ENCODE results near the gene IBA57. TPM values are rescaled to one million over a fixed set of nuclear protein-coding genes. Genes with fewer than 3 reads are reported as not detected.
A peak's percentile ranks its signal among the peaks of the same experiment; 100 is the strongest.

IBA57 gene
- total RNA-seq, 2 experiments from 2014 or later, result 9.1 to 9.9 TPM

DNA sequence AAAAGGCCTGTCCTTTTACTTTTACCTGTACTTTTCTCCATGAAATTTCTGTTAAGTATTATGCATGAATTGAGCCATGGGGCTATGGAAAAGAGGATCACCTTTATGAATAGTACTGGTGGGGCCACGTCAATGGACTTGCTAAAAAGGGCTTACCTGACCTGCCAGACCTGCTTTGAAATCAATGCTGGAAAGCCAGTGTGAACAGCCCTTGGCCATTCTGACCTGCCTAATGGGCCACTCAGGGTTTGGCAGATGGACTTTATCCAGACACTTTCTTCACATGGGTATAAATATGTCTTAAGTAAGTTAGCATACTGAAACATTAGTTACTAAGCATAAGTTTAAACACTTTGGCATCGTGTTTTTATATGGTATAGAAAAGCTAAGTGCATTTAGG is 33.8 kb upstream of the IBA57 start:
- no peak for TF ChIP-seq EZH2phosphoT487 (IDR thresholded peaks at IDR 0.05; ENCODE audit: borderline replicate concordance, low read depth, low read length)
- TF ChIP-seq, protein P1, sequence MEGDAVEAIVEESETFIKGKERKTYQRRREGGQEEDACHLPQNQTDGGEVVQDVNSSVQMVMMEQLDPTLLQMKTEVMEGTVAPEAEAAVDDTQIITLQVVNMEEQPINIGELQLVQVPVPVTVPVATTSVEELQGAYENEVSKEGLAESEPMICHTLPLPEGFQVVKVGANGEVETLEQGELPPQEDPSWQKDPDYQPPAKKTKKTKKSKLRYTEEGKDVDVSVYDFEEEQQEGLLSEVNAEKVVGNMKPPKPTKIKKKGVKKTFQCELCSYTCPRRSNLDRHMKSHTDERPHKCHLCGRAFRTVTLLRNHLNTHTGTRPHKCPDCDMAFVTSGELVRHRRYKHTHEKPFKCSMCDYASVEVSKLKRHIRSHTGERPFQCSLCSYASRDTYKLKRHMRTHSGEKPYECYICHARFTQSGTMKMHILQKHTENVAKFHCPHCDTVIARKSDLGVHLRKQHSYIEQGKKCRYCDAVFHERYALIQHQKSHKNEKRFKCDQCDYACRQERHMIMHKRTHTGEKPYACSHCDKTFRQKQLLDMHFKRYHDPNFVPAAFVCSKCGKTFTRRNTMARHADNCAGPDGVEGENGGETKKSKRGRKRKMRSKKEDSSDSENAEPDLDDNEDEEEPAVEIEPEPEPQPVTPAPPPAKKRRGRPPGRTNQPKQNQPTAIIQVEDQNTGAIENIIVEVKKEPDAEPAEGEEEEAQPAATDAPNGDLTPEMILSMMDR (conservative IDR thresholded peaks at IDR 0.05; ENCODE audit: low read length), result no peak
- intact Hi-C loops (cut with micrococcal nuclease; ENCODE audit: unreplicated experiment), result loop anchor here (1.0 to 10.0 kb wide), 5 partner anchors 35 to 384 kb away; partner anchors contain the start of gene TRIM11
- no peaks in the 10 kb centered on the region for H4K20me1 ChIP-seq (ENCODE audit: insufficient read depth, low read length)
- H3K4me3 ChIP-seq (ENCODE audit: low read depth, low read length, poor library complexity, severe bottlenecking), result no peak overlapping the region
- no TSS peak for BruUV-seq (replicated peaks)
- CTCF ChIA-PET (ENCODE audit: unreplicated experiment), result interaction anchor here (2.1 kb wide), 1 partner anchor 35 kb away, joined by 8 read pairs; no protein-coding TSS in a partner anchor
- POLR2A ChIA-PET, result interaction anchor here (1.1 to 2.3 kb wide), 2 partner anchors 22 to 35 kb away, joined by 3 to 7 read pairs; partner anchors contain the start of gene MRPL55
- no peak overlapping the region for H2AFZ ChIP-seq (ENCODE audit: low read length)
- no peaks in the 10 kb centered on the region for H3K9me3 ChIP-seq (ENCODE audit: low read length)
- no peaks in the 10 kb centered on the region for H3K9me2 ChIP-seq (ENCODE audit: insufficient read depth, low read length)
- H3K27ac ChIP-seq (ENCODE audit: low read depth, low read length, poor library complexity, severe bottlenecking), result no peak overlapping the region
- H3K4me1 ChIP-seq (ENCODE audit: insufficient read depth, low read length, poor library complexity, severe bottlenecking), result peaks cover 12% of the 10 kb centered on the region
- DNase-seq (ENCODE audit: low spot score), result no peak
- H3K4me2 ChIP-seq (ENCODE audit: low read length), result no peak overlapping the region
- no peaks in the 10 kb centered on the region for H3K79me2 ChIP-seq (ENCODE audit: insufficient read depth, low read depth, low read length)
- no peaks in the 10 kb centered on the region for H3K36me3 ChIP-seq (ENCODE audit: insufficient read depth, low read length)

DNA sequence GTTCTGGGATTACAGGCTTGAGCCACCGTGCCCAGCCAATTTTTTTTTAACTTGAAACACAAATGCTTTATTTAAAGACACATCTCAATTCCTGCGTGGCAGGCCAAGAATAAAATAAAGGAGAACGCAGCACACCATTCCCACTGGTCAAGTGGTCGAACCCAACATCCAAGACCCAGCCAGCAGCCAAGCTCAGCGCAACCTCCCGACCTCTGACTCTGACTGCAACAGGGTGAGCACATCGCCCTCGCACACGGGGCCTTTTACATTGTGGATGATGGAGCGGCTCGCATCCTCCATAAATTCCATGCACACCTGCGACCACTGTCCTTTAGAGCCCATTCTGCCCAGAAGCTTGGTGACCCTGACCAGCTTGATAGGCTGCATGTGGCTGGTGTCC is 31.0 kb upstream of the IBA57 start:
- H3K9me2 ChIP-seq (ENCODE audit: insufficient read depth, low read length), result no peaks in the 10 kb centered on the region
- H3K4me3 ChIP-seq (ENCODE audit: low read depth, low read length, poor library complexity, severe bottlenecking), result no peak overlapping the region
- no peak for TF ChIP-seq EZH2phosphoT487 (IDR thresholded peaks at IDR 0.05; ENCODE audit: borderline replicate concordance, low read depth, low read length)
- TF ChIP-seq, protein P1 (conservative IDR thresholded peaks at IDR 0.05; ENCODE audit: low read length), result no peak
- H3K4me2 ChIP-seq (ENCODE audit: low read length), result no peak overlapping the region
- H3K27ac ChIP-seq (ENCODE audit: low read depth, low read length, poor library complexity, severe bottlenecking), result no peak overlapping the region
- intact Hi-C loops (cut with micrococcal nuclease; ENCODE audit: unreplicated experiment), result loop anchor here (10.0 kb wide), 2 partner anchors 140 to 270 kb away; partner anchors contain the start of gene TRIM11
- POLR2A ChIA-PET, result interaction anchor here (0.6 to 1.5 kb wide), 3 partner anchors 9 to 105 kb away, joined by 3 to 5 read pairs (median 4); no protein-coding TSS in a partner anchor
- no TSS peak for BruUV-seq (replicated peaks)
- no peaks in the 10 kb centered on the region for H4K20me1 ChIP-seq (ENCODE audit: insufficient read depth, low read length)
- H3K36me3 ChIP-seq (ENCODE audit: insufficient read depth, low read length), result no peaks in the 10 kb centered on the region
- no peaks in the 10 kb centered on the region for H3K79me2 ChIP-seq (ENCODE audit: insufficient read depth, low read depth, low read length)
- H2AFZ ChIP-seq (ENCODE audit: low read length), result no peak overlapping the region
- CTCF ChIA-PET (ENCODE audit: unreplicated experiment), result no interaction called here
- no peak for DNase-seq (ENCODE audit: low spot score)
- no peaks in the 10 kb centered on the region for H3K9me3 ChIP-seq (ENCODE audit: low read length)
- H3K4me1 ChIP-seq (ENCODE audit: insufficient read depth, low read length, poor library complexity, severe bottlenecking), result peaks cover 40% of the 10 kb centered on the region

DNA sequence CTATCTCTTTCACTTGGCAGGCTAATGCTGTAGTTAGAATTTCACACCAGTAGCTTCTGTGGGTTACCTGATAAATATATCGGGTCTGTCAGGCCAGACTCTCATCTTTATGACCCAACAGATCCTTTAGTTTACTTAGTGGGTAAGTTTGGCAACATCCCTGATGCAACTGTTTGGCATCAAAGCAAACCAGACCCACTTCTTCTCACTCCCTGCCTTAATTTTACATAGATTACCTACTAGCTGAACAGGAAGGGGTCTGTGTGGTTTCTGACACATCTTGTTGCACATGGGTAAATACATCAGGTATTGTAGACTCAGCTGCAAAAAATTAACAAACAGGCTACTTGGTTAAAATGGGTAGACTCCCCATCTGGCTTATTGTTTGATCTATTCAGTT is 28.7 kb upstream of the IBA57 start:
- H3K79me2 ChIP-seq (ENCODE audit: insufficient read depth, low read depth, low read length), result peaks cover 17% of the 10 kb centered on the region
- H3K9me2 ChIP-seq (ENCODE audit: insufficient read depth, low read length), result no peaks in the 10 kb centered on the region
- H3K4me3 ChIP-seq (ENCODE audit: low read depth, low read length, poor library complexity, severe bottlenecking), result no peak overlapping the region
- TF ChIP-seq, protein P1 (conservative IDR thresholded peaks at IDR 0.05; ENCODE audit: low read length), result no peak
- TF ChIP-seq EZH2phosphoT487 (IDR thresholded peaks at IDR 0.05; ENCODE audit: borderline replicate concordance, low read depth, low read length), result no peak
- H3K4me1 ChIP-seq (ENCODE audit: insufficient read depth, low read length, poor library complexity, severe bottlenecking), result peaks cover 47% of the 10 kb centered on the region
- BruUV-seq (replicated peaks), result no TSS peak
- ChIA-PET CTCF (ENCODE audit: unreplicated experiment) (no interaction called here), POLR2A (interaction anchor here (0.8 to 2.3 kb wide), 4 partner anchors 15 to 328 kb away, joined by 3 to 19 read pairs (median 4); partner anchors contain the start of gene IBA57)
- no peaks in the 10 kb centered on the region for H4K20me1 ChIP-seq (ENCODE audit: insufficient read depth, low read length)
- no peaks in the 10 kb centered on the region for H3K9me3 ChIP-seq (ENCODE audit: low read length)
- H3K27ac ChIP-seq (ENCODE audit: low read depth, low read length, poor library complexity, severe bottlenecking), result peak overlapping the region; percentile 79
- peaks cover 5% of the 10 kb centered on the region; the same call in 1 of the 2 replicates for H3K36me3 ChIP-seq (ENCODE audit: insufficient read depth, low read length)
- intact Hi-C loops (cut with micrococcal nuclease; ENCODE audit: unreplicated experiment), result loop anchor here (10.0 kb wide), 2 partner anchors 138 to 268 kb away; partner anchors contain the start of gene TRIM11
- peak overlapping the region; percentile 52 for H3K4me2 ChIP-seq (ENCODE audit: low read length)
- H2AFZ ChIP-seq (ENCODE audit: low read length), result peak overlapping the region; percentile 84; the same call in 1 of the 2 replicates
- DNase-seq (ENCODE audit: low spot score), result peak; percentile 45
